CD4-positive, alpha-beta T cell treated with Interleukin-15 for 1 hour (primary cell): ENCODE measurements around the gene CFAP53.

Source experiments
- DNase-seq: peaks from one replicate; pipeline ENCODE4 v3.0.0-alpha.2; 2020

CFAP53 gene

GRCh38 chr18:50287441-50288347 is 21.4 kb upstream of the CFAP53 start, which contains the start of gene CXXC1:
CXXC1 (minus strand) TSS chr18:50287692; CDS start chr18:50287589, 103 bp downstream.
- DNase-seq, result peak; percentile 99

- DNase-seq, result no peak
Observed at GRCh38 chr18:50287028-50287440, 20.7 kb upstream of the CFAP53 start.

GRCh38 chr18:50286391-50287027 is 20.2 kb upstream of the CFAP53 start:
- peak; percentile 25 for DNase-seq

GRCh38 chr18:50285631-50286321 is 19.5 kb upstream of the CFAP53 start:
- no peak for DNase-seq

- DNase-seq, result no peak
Observed at GRCh38 chr18:50285071-50285470, 18.8 kb upstream of the CFAP53 start.

- peak; percentile 55 for DNase-seq
Observed at GRCh38 chr18:50284255-50284885, 18.1 kb upstream of the CFAP53 start.

GRCh38 chr18:50283469-50284209 is 17.3 kb upstream of the CFAP53 start:
- DNase-seq, result no peak

GRCh38 chr18:50282521-50283335 is 16.4 kb upstream of the CFAP53 start:
- DNase-seq, result no peak

- DNase-seq, result no peak
Observed at GRCh38 chr18:50281972-50282520, 15.8 kb upstream of the CFAP53 start.

GRCh38 chr18:50281295-50281971 is 15.1 kb upstream of the CFAP53 start, which contains the start of gene MBD1:
MBD1 (minus strand) TSS chr18:50281523; CDS start chr18:50279992, 1,531 bp downstream.
- peak; percentile 99 for DNase-seq

GRCh38 chr18:50280707-50281294 is 14.5 kb upstream of the CFAP53 start:
- DNase-seq, result no peak

- no peak for DNase-seq
Observed at GRCh38 chr18:50279752-50280151, 13.5 kb upstream of the CFAP53 start.

- no peak for DNase-seq
Observed at GRCh38 chr18:50277942-50278341, 11.6 kb upstream of the CFAP53 start.

- no peak for DNase-seq
Observed at GRCh38 chr18:50276452-50276851, 10.2 kb upstream of the CFAP53 start.

- no peak for DNase-seq
Observed at GRCh38 chr18:50275503-50276036, 9.3 kb upstream of the CFAP53 start.

- no peak for DNase-seq
Observed at GRCh38 chr18:50274941-50275340, 8.6 kb upstream of the CFAP53 start.

- no peak for DNase-seq
Observed at GRCh38 chr18:50274044-50274442, 7.7 kb upstream of the CFAP53 start.

- no peak for DNase-seq
Observed at GRCh38 chr18:50273203-50274043, 7.1 kb upstream of the CFAP53 start.

- no peak for DNase-seq
Observed at GRCh38 chr18:50272568-50272967, 6.3 kb upstream of the CFAP53 start.
